Endodermal cell (in vitro differentiated cells): Measurements from ENCODE around the gene HSPA4L. TPM values are rescaled to one million over a fixed set of nuclear protein-coding genes. Genes with fewer than 3 reads are reported as not detected.

Experiments
- DNase-seq: peaks from one replicate; pipeline ENCODE4 v3.0.0-alpha.2; 2017
- H3K27ac ChIP-seq: 2 replicates; pipeline ENCODE4 v1.5.1; 2013; ENCODE audit warnings: mild to moderate bottlenecking, low read depth, low read length, moderate library complexity
- H3K27me3 ChIP-seq: 2 replicates; pipeline ENCODE4 v1.6.1; 2013; ENCODE audit warnings: mild to moderate bottlenecking, low read length, moderate library complexity; ENCODE audit not compliant: insufficient read depth, control insufficient read depth, poor library complexity, severe bottlenecking
- H3K36me3 ChIP-seq: 2 replicates; pipeline ENCODE4 v1.7.0; 2013; ENCODE audit warnings: mild to moderate bottlenecking, low read length, moderate library complexity; ENCODE audit not compliant: control insufficient read depth, insufficient read depth
- H3K4me1 ChIP-seq: one replicate; pipeline ENCODE4 v1.7.0; 2013; ENCODE audit warnings: low read length; ENCODE audit not compliant: control insufficient read depth, insufficient read depth
- H3K4me3 ChIP-seq: 2 replicates; pipeline ENCODE4 v1.5.1; 2013; ENCODE audit warnings: mild to moderate bottlenecking, low read length, moderate library complexity
- H3K9ac ChIP-seq: 2 replicates; pipeline ENCODE4 v1.6.1; 2013; ENCODE audit warnings: mild to moderate bottlenecking, low read length, moderate library complexity; ENCODE audit not compliant: poor library complexity, severe bottlenecking; ENCODE audit errors: extremely low read depth
- H3K9me3 ChIP-seq: 2 replicates; pipeline ENCODE4 v1.6.1; 2013; ENCODE audit warnings: mild to moderate bottlenecking, low read length, moderate library complexity; ENCODE audit not compliant: control insufficient read depth
- H3K27ac Mint-ChIP-seq: 2 replicates; pipeline ENCODE4 v1.8.0; 2020; ENCODE audit warnings: mixed read lengths
- H3K27me3 Mint-ChIP-seq: 2 replicates; pipeline ENCODE4 v1.8.0; 2021; ENCODE audit warnings: mild to moderate bottlenecking, mixed read lengths; ENCODE audit not compliant: insufficient read depth
- H3K36me3 Mint-ChIP-seq: 2 replicates; pipeline ENCODE4 v1.8.0; 2020; ENCODE audit warnings: low read depth, mixed read lengths
- H3K4me1 Mint-ChIP-seq: 2 replicates; pipeline ENCODE4 v1.8.0; 2020; ENCODE audit warnings: mixed read lengths
- H3K4me3 Mint-ChIP-seq: 2 replicates; pipeline ENCODE4 v1.8.0; 2020; ENCODE audit warnings: mild to moderate bottlenecking, moderate library complexity, mixed read lengths
- H3K9me3 Mint-ChIP-seq: 2 replicates; pipeline ENCODE4 v1.8.0; 2020; ENCODE audit warnings: mild to moderate bottlenecking, mixed read lengths
- WGBS, 2 experiments: methylation state at CpG; one replicate each; pipeline versions ENCODE4 v1.1.5 to v1.1.7; 2013; ENCODE audit warnings: missing lambda C conversion rate in 2 of 2, mixed read lengths in 1 of 2; ENCODE audit not compliant: insufficient coverage in 1 of 2, insufficient read length in 1 of 2; 5-methylcytosine and 5-hydroxymethylcytosine counted together
- total RNA-seq, 2 donors: library from RNA; stranded (reverse); fragmentation: NEBNext Ultra II Directional in 1 of 2; extraction: Animal tissue kit (Norgen Biotek cat#: 25700) in 1 of 2; gene quantifications; 2 replicates in 1 of 2; 3 replicates in 1 of 2; pipeline ENCODE4 v1.2.1, GENCODE V29; 2021
- TF ChIP-seq, protein P1 (sequence below): fragments of 200-600 bp; sonication (generic); conservative IDR thresholded peaks from 2 replicates; pipeline ENCODE4 v1.5.0; 2021; ENCODE audit warnings: antibody characterized with exemption, mild to moderate bottlenecking

Gene HSPA4L
- total RNA-seq, 2 donors from 2014 or later: 2.0 to 6.2 TPM

DNA sequence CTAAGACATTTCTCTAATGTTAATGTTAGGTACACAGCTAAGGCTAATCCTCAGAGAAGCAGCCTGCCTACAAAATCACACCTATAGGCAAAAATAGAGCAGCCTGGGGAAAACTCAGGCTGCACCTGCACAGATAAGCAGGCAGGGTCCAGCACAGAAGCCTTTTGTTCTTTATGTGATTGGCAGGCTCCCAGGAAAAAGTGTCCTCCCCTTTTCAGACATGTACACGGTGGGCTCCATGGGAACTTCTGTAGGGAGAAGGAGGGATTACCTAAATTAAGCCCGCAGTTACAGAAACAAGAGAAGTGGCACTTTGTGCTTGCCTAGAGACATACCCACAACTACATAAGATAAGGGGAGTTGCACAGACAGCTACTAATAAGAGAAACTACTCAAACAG, 4.0 kb upstream of the HSPA4L start:
- 55% methylated on average over 1 of the region's 2 CpGs; no CpG with 5 or more reads in 1 of the 2 experiments for WGBS, 2 experiments
- Mint-ChIP-seq H3K27me3 (peaks cover 24% of the 10 kb centered on the region), H3K36me3 (no peaks in the 10 kb centered on the region), H3K9me3 (no peaks in the 10 kb centered on the region), H3K4me1 (peaks cover 31% of the 10 kb centered on the region), H3K27ac (no peak overlapping the region), H3K4me3 (no peak overlapping the region)
- Histone ChIP-seq H3K4me1 (peaks cover 13% of the 10 kb centered on the region), H3K36me3 (no peaks in the 10 kb centered on the region), H3K4me3 (no peak overlapping the region), H3K9ac (no peak overlapping the region), H3K9me3 (no peaks in the 10 kb centered on the region), H3K27ac (no peak overlapping the region), H3K27me3 (peaks cover 15% of the 10 kb centered on the region)
- no peak for DNase-seq
- TF ChIP-seq, protein P1, sequence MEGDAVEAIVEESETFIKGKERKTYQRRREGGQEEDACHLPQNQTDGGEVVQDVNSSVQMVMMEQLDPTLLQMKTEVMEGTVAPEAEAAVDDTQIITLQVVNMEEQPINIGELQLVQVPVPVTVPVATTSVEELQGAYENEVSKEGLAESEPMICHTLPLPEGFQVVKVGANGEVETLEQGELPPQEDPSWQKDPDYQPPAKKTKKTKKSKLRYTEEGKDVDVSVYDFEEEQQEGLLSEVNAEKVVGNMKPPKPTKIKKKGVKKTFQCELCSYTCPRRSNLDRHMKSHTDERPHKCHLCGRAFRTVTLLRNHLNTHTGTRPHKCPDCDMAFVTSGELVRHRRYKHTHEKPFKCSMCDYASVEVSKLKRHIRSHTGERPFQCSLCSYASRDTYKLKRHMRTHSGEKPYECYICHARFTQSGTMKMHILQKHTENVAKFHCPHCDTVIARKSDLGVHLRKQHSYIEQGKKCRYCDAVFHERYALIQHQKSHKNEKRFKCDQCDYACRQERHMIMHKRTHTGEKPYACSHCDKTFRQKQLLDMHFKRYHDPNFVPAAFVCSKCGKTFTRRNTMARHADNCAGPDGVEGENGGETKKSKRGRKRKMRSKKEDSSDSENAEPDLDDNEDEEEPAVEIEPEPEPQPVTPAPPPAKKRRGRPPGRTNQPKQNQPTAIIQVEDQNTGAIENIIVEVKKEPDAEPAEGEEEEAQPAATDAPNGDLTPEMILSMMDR: no peak

GRCh38 chr4:127780598-127780997, 1.5 kb upstream of the HSPA4L start:
- TF ChIP-seq, protein P1: no peak
- 96 to 100% methylated on average over 10 to 12 of the region's 12 CpGs for WGBS, 2 experiments

GRCh38 chr4:127781300-127782024, 660 bp upstream of the HSPA4L start:
- Mint-ChIP-seq H3K4me3 (peak overlapping the region; percentile 79), H3K27ac (no peak overlapping the region)

More at GRCh38 chr4:127780598-127780997, 1.5 kb upstream of the HSPA4L start:
- Histone ChIP-seq H3K4me3 (no peak overlapping the region), H3K9me3 (no peaks in the 10 kb centered on the region), H3K9ac (no peak overlapping the region), H3K36me3 (no peaks in the 10 kb centered on the region), H3K27ac (no peak overlapping the region), H3K27me3 (peaks cover 35% of the 10 kb centered on the region), H3K4me1 (peaks cover 4% of the 10 kb centered on the region)
- H3K36me3 Mint-ChIP-seq: no peaks in the 10 kb centered on the region
- no peak for DNase-seq
- H3K27me3 Mint-ChIP-seq: peaks cover 39% of the 10 kb centered on the region
- peak overlapping the region; percentile 79 for H3K4me3 Mint-ChIP-seq
- H3K27ac Mint-ChIP-seq: no peak overlapping the region
- H3K9me3 Mint-ChIP-seq: no peaks in the 10 kb centered on the region
- H3K4me1 Mint-ChIP-seq: peaks cover 19% of the 10 kb centered on the region

More at GRCh38 chr4:127781300-127782024, 660 bp upstream of the HSPA4L start:
- no peaks in the 10 kb centered on the region for H3K9me3 ChIP-seq
- DNase-seq: no peak
- Mint-ChIP-seq H3K9me3 (no peaks in the 10 kb centered on the region), H3K36me3 (no peaks in the 10 kb centered on the region), H3K4me1 (peaks cover 15% of the 10 kb centered on the region), H3K27me3 (peaks cover 39% of the 10 kb centered on the region)
- TF ChIP-seq, protein P1: no peak
- H3K36me3 ChIP-seq: no peaks in the 10 kb centered on the region
- peaks cover 4% of the 10 kb centered on the region for H3K4me1 ChIP-seq
- no peak overlapping the region for H3K27ac ChIP-seq
- WGBS, 2 experiments: 51 to 56% methylated on average over 28 to 43 of the region's 43 CpGs
- peak overlapping the region; percentile 97 for H3K4me3 ChIP-seq
- peaks cover 35% of the 10 kb centered on the region for H3K27me3 ChIP-seq
- H3K9ac ChIP-seq: peak overlapping the region; percentile 81
